H9 (cell line): ENCODE measurements around the gene FAM3B. TPM values are rescaled to one million over a fixed set of nuclear protein-coding genes. Genes with fewer than 3 reads are reported as not detected.

Experiments
- DNase-seq: peaks from one replicate; pipeline ENCODE4 v3.0.0-alpha.2; 2017
- H2AFZ ChIP-seq: one replicate; pipeline ENCODE4 v1.6.1; 2013; ENCODE audit warnings: mild to moderate bottlenecking, low read length, control low read depth, moderate library complexity
- H2AK5ac ChIP-seq: 2 replicates; pipeline ENCODE4 v1.6.1; 2013; ENCODE audit warnings: low read length, control low read depth, mixed read lengths; ENCODE audit not compliant: insufficient read length
- H2BK120ac ChIP-seq: one replicate; pipeline ENCODE4 v1.6.1; 2013; ENCODE audit warnings: low read depth, mild to moderate bottlenecking, low read length, control low read depth, inconsistent platforms; ENCODE audit not compliant: poor library complexity, severe bottlenecking
- H2BK12ac ChIP-seq: 2 replicates; pipeline ENCODE4 v1.6.1; 2013; ENCODE audit warnings: low read length, control low read depth, mixed read lengths, low read depth; ENCODE audit not compliant: insufficient read length
- H2BK15ac ChIP-seq: 2 replicates; pipeline ENCODE4 v1.6.1; 2013; ENCODE audit warnings: low read depth, low read length, control low read depth
- H2BK20ac ChIP-seq: one replicate; pipeline ENCODE4 v1.6.1; 2013; ENCODE audit warnings: low read depth, mild to moderate bottlenecking, low read length, control low read depth, inconsistent platforms; ENCODE audit not compliant: poor library complexity, severe bottlenecking
- H2BK5ac ChIP-seq: 2 replicates; pipeline ENCODE4 v1.6.1; 2013; ENCODE audit warnings: low read length, control low read depth, mixed read lengths; ENCODE audit not compliant: insufficient read length
- H3K14ac ChIP-seq: 2 replicates; pipeline ENCODE4 v1.6.1; 2013; ENCODE audit warnings: low read length, control low read depth; ENCODE audit not compliant: insufficient read depth
- H3K18ac ChIP-seq: 2 replicates; pipeline ENCODE4 v1.6.1; 2013; ENCODE audit warnings: low read depth, mild to moderate bottlenecking, mixed read lengths, low read length, control low read depth; ENCODE audit not compliant: insufficient read length
- H3K23ac ChIP-seq: 2 replicates; pipeline ENCODE4 v1.6.1; 2013; ENCODE audit warnings: low read length, control low read depth, mixed read lengths, low read depth; ENCODE audit not compliant: insufficient read length
- H3K23me2 ChIP-seq: 2 replicates; pipeline ENCODE4 v1.6.1; 2013; ENCODE audit warnings: low read depth, mild to moderate bottlenecking, mixed read lengths, low read length, control low read depth; ENCODE audit not compliant: insufficient read length, poor library complexity, severe bottlenecking
- H3K27ac ChIP-seq: 2 replicates; pipeline ENCODE4 v1.5.1; 2013; ENCODE audit warnings: low read length, control low read depth, mixed read lengths, low read depth; ENCODE audit not compliant: insufficient read length
- H3K27me3 ChIP-seq: 2 replicates; pipeline ENCODE4 v1.6.1; 2013; ENCODE audit warnings: low read length, control low read depth, inconsistent platforms; ENCODE audit not compliant: insufficient read depth
- H3K4ac ChIP-seq: 2 replicates; pipeline ENCODE4 v1.6.1; 2013; ENCODE audit warnings: low read depth, mild to moderate bottlenecking, control low read depth, inconsistent platforms, low read length, moderate library complexity
- H3K4me1 ChIP-seq: 2 replicates; pipeline ENCODE4 v1.6.1; 2013; ENCODE audit warnings: low read length, control low read depth, inconsistent platforms; ENCODE audit not compliant: insufficient read depth
- H3K4me2 ChIP-seq: 2 replicates; pipeline ENCODE4 v1.6.1; 2013; ENCODE audit warnings: low read length, control low read depth, mixed read lengths; ENCODE audit not compliant: insufficient read length, insufficient read depth
- H3K56ac ChIP-seq: 2 replicates; pipeline ENCODE4 v1.6.1; 2013; ENCODE audit warnings: low read depth, mild to moderate bottlenecking, mixed read lengths, low read length, control low read depth; ENCODE audit not compliant: insufficient read length
- H3K79me1 ChIP-seq: 2 replicates; pipeline ENCODE4 v1.6.1; 2013; ENCODE audit warnings: low read depth, mild to moderate bottlenecking, moderate library complexity, low read length, control low read depth, inconsistent platforms; ENCODE audit not compliant: insufficient read depth, poor library complexity, severe bottlenecking
- H3K79me2 ChIP-seq: 2 replicates; pipeline ENCODE4 v1.6.1; 2013; ENCODE audit warnings: low read length, control low read depth, inconsistent platforms; ENCODE audit not compliant: insufficient read depth
- H3K9ac ChIP-seq: 2 replicates; pipeline ENCODE4 v1.6.1; 2013; ENCODE audit warnings: low read length, control low read depth, mixed read lengths; ENCODE audit not compliant: insufficient read length; ENCODE audit errors: extremely low read depth
- H3K9me3 ChIP-seq: one replicate; pipeline ENCODE4 v1.6.1; 2013; ENCODE audit warnings: low read depth, low read length, inconsistent platforms; ENCODE audit not compliant: control insufficient read depth
- H3T11ph ChIP-seq: one replicate; pipeline ENCODE4 v1.6.1; 2013; ENCODE audit warnings: mild to moderate bottlenecking, low read length, control low read depth, inconsistent platforms
- H4K20me1 ChIP-seq: one replicate; pipeline ENCODE4 v1.6.1; 2013; ENCODE audit not compliant: control insufficient read depth, insufficient read length, insufficient read depth
- H4K5ac ChIP-seq: 2 replicates; pipeline ENCODE4 v1.6.1; 2013; ENCODE audit warnings: low read depth, mild to moderate bottlenecking, mixed read lengths, low read length, control low read depth; ENCODE audit not compliant: insufficient read length
- H4K8ac ChIP-seq: replicated peaks from 2 replicates; pipeline ENCODE4 v1.6.1; 2013; ENCODE audit warnings: low read length, control low read depth, mixed read lengths, low read depth; ENCODE audit not compliant: insufficient read length
- H4K91ac ChIP-seq: 2 replicates; pipeline ENCODE4 v1.6.1; 2013; ENCODE audit warnings: low read depth, mild to moderate bottlenecking, moderate library complexity, mixed read lengths, low read length, control low read depth; ENCODE audit not compliant: insufficient read length
- H3K27ac Mint-ChIP-seq, 3 experiments: 2 replicates in 2 of 3; 3 replicates in 1 of 3; pipeline ENCODE4 v1.8.0; 2020 to 2021; ENCODE audit warnings: mixed read lengths in 3 of 3, mild to moderate bottlenecking in 1 of 3, moderate library complexity in 1 of 3
- H3K27me3 Mint-ChIP-seq: 2 replicates; pipeline ENCODE4 v1.8.0; 2021; ENCODE audit warnings: low read depth, mild to moderate bottlenecking, moderate library complexity, mixed read lengths
- H3K36me3 Mint-ChIP-seq, 3 experiments: 2 replicates in 2 of 3; 3 replicates in 1 of 3; pipeline ENCODE4 v1.8.0; 2020 to 2021; ENCODE audit warnings: low read depth in 3 of 3, mixed read lengths in 3 of 3; ENCODE audit not compliant: insufficient read depth in 1 of 3
- H3K4me1 Mint-ChIP-seq, 2 experiments: 2 replicates each; pipeline ENCODE4 v1.8.0; 2020; ENCODE audit warnings: mixed read lengths in 2 of 2
- H3K4me3 Mint-ChIP-seq, 2 experiments: 2 replicates in 1 of 2; 3 replicates in 1 of 2; pipeline ENCODE4 v1.8.0; 2020 to 2021; ENCODE audit warnings: mild to moderate bottlenecking in 2 of 2, mixed read lengths in 2 of 2, moderate library complexity in 1 of 2
- H3K9me3 Mint-ChIP-seq, 2 experiments: 2 replicates in 1 of 2; 3 replicates in 1 of 2; pipeline ENCODE4 v1.8.0; 2020; ENCODE audit warnings: mild to moderate bottlenecking in 2 of 2, mixed read lengths in 2 of 2, moderate library complexity in 1 of 2
- CTCF ChIP-seq: fragments of 200-600 bp; sonication (generic); conservative IDR thresholded peaks from 3 replicates; pipeline ENCODE4 v1.8.0; 2021; ENCODE audit warnings: antibody characterized with exemption, mild to moderate bottlenecking
- WGBS: extraction: QIAGEN DNeasy Blood & Tissue Kit; methylation state at CpG from one replicate; pipeline ENCODE4 v1.1.7; 2013; ENCODE audit warnings: missing lambda C conversion rate, low lambda C conversion rate, mixed read lengths; ENCODE audit not compliant: insufficient read length; ENCODE audit errors: extremely low coverage; 5-methylcytosine and 5-hydroxymethylcytosine counted together
- total RNA-seq: library from RNA; stranded (reverse); gene quantifications from 2 replicates; pipeline ENCODE4 v1.2.1, GENCODE V29; 2021

Gene FAM3B
- total RNA-seq, 1 experiment from 2014 or later: 5.0 TPM

- H3K27ac Mint-ChIP-seq: no peak overlapping the region
- no CpG with 5 or more reads among the region's 1 CpG for WGBS
These were observed 13.6 kb upstream of the FAM3B start for GRCh38 chr21:41302976-41303375.

More at GRCh38 chr21:41302976-41303375, 13.6 kb upstream of the FAM3B start:
- Histone ChIP-seq H2BK12ac (no peak overlapping the region), H4K5ac (no peak overlapping the region), H3K9me3 (no peaks in the 10 kb centered on the region), H3K18ac (no peak overlapping the region), H3K14ac (no peak overlapping the region), H4K8ac (no peak overlapping the region), H3K4ac (no peak overlapping the region), H4K20me1 (no peaks in the 10 kb centered on the region), H3K23me2 (no peaks in the 10 kb centered on the region), H2AK5ac (no peak overlapping the region), H3K9ac (no peak overlapping the region), H3K23ac (no peak overlapping the region), H2AFZ (no peak overlapping the region), H2BK120ac (no peak overlapping the region), H2BK20ac (no peak overlapping the region), H3K27me3 (no peaks in the 10 kb centered on the region; the same call in 1 of the 2 replicates), H3K4me2 (no peak overlapping the region), H3K4me1 (no peaks in the 10 kb centered on the region), H2BK15ac (no peak overlapping the region), H3K79me2 (no peaks in the 10 kb centered on the region), H3K27ac (no peak overlapping the region), H2BK5ac (no peak overlapping the region), H3K56ac (no peak overlapping the region), H4K91ac (no peak overlapping the region), H3K79me1 (no peaks in the 10 kb centered on the region), H3T11ph (no peak overlapping the region)
- Mint-ChIP-seq H3K4me3 (no peak overlapping the region), H3K4me1 (peaks cover 4 to 6% of the 10 kb centered on the region in 2 experiments), H3K36me3 (peaks cover 0 to 6% (median 3%) of the 10 kb centered on the region in 3 experiments; a peak in 4 of 7 replicates), H3K9me3 (peaks cover 15 to 29% of the 10 kb centered on the region in 2 experiments; a peak in 4 of 5 replicates), H3K27me3 (peaks cover 2% of the 10 kb centered on the region)
- DNase-seq: no peak
- TF ChIP-seq CTCF: no peak
